DOHH2 (cell line): ENCODE measurements around the gene IGF1R.

Experiments used
- H3F3A ChIP-seq: fragments of 200-600 bp; sonication (generic), shearing (Covaris generic); 2 replicates; pipeline ENCODE4 v1.6.0; 2016; ENCODE audit warnings: antibody characterized with exemption, mild to moderate bottlenecking; ENCODE audit not compliant: control insufficient read depth, insufficient read depth
- H3K27ac ChIP-seq: fragments of 200-600 bp; sonication (generic); 2 replicates; pipeline ENCODE4 v1.5.1; 2014; ENCODE audit warnings: low read depth, mild to moderate bottlenecking, low read length, moderate library complexity
- H3K27me3 ChIP-seq: fragments of 200-600 bp; sonication (generic); 2 replicates; pipeline ENCODE4 v1.6.1; 2014; ENCODE audit warnings: mild to moderate bottlenecking, low read length, mixed read lengths; ENCODE audit not compliant: control insufficient read depth
- H3K36me3 ChIP-seq: fragments of 200-600 bp; sonication (generic); 2 replicates; pipeline ENCODE4 v1.6.1; 2014; ENCODE audit warnings: mild to moderate bottlenecking, low read length, moderate library complexity, mixed read lengths; ENCODE audit not compliant: control insufficient read depth
- H3K4me1 ChIP-seq: fragments of 200-600 bp; sonication (generic); 2 replicates; pipeline ENCODE4 v1.6.1; 2014; ENCODE audit warnings: mild to moderate bottlenecking, low read length, mixed read lengths; ENCODE audit not compliant: control insufficient read depth
- H3K4me2 ChIP-seq: fragments of 200-600 bp; sonication (generic); 2 replicates; pipeline ENCODE4 v1.6.0; 2014; ENCODE audit warnings: mild to moderate bottlenecking, low read length, moderate library complexity
- H3K4me3 ChIP-seq: fragments of 200-600 bp; sonication (generic); 2 replicates; pipeline ENCODE4 v1.5.1; 2014; ENCODE audit warnings: mild to moderate bottlenecking, low read length, mixed read lengths
- H3K79me2 ChIP-seq: fragments of 200-600 bp; sonication (generic); 2 replicates; pipeline ENCODE4 v1.6.1; 2014; ENCODE audit warnings: mild to moderate bottlenecking, low read length, mixed read lengths; ENCODE audit not compliant: control insufficient read depth
- H3K9me2 ChIP-seq: fragments of 200-600 bp; sonication (generic); replicated peaks from 2 replicates; pipeline ENCODE4 v1.6.1; 2014; ENCODE audit warnings: mild to moderate bottlenecking, low read length, mixed read lengths; ENCODE audit not compliant: control insufficient read depth
- H3K9me3 ChIP-seq: fragments of 200-600 bp; sonication (generic); 2 replicates; pipeline ENCODE4 v1.6.1; 2014; ENCODE audit warnings: antibody characterized with exemption, low read length, mixed read lengths; ENCODE audit not compliant: control insufficient read depth, insufficient read depth
- H4K20me1 ChIP-seq: fragments of 200-600 bp; sonication (generic); 2 replicates; pipeline ENCODE4 v1.6.0; 2014; ENCODE audit warnings: low read depth, mild to moderate bottlenecking, antibody characterized with exemption, low read length, moderate library complexity; ENCODE audit not compliant: control insufficient read depth, insufficient read depth
- EZH2phosphoT487 ChIP-seq: fragments of 200-600 bp; sonication (generic); IDR thresholded peaks from 2 replicates; pipeline ENCODE4 v1.6.1; 2017; ENCODE audit warnings: borderline replicate concordance, mild to moderate bottlenecking, antibody characterized with exemption, low read length, moderate library complexity, mixed read lengths
- TF ChIP-seq, protein P1 (sequence below): fragments of 200-600 bp; sonication (generic); IDR thresholded peaks from one replicate; pipeline ENCODE4 v1.5.1; 2014; ENCODE audit warnings: antibody characterized with exemption, mild to moderate bottlenecking, low read depth, low read length; ENCODE audit not compliant: poor library complexity, severe bottlenecking

IGF1R gene

DNA sequence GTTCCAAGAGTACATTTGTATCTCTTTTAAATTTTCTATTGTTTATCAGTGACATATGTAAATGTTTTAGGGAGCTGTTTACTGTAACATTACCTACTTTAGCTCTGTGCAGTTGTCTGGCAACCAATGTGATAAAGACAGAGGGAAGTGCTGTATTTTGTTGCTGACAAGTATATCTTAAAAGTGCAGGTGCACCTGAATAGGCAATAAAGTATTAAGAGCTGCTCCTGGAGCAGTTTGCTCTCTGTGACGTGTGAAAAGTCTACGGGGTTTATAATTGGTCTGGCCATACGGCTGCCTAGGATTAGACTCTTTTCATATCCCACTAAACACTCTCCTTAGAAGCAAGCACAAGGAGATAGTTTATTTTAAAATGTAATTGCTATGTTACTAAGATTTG lies 178.3 kb downstream of the IGF1R start:
- Histone ChIP-seq H4K20me1 (no peaks in the 10 kb centered on the region; the same call in 1 of the 2 replicates), H3K4me2 (no peak overlapping the region), H3K4me1 (no peaks in the 10 kb centered on the region), H3K9me2 (no peaks in the 10 kb centered on the region), H3K79me2 (no peaks in the 10 kb centered on the region), H3K27ac (no peak overlapping the region), H3K9me3 (peaks cover 9% of the 10 kb centered on the region), H3K4me3 (no peak overlapping the region), H3K27me3 (no peaks in the 10 kb centered on the region), H3K36me3 (no peaks in the 10 kb centered on the region), H3F3A (no peaks in the 10 kb centered on the region)
- TF ChIP-seq EZH2phosphoT487 = no peak
- TF ChIP-seq, protein P1, sequence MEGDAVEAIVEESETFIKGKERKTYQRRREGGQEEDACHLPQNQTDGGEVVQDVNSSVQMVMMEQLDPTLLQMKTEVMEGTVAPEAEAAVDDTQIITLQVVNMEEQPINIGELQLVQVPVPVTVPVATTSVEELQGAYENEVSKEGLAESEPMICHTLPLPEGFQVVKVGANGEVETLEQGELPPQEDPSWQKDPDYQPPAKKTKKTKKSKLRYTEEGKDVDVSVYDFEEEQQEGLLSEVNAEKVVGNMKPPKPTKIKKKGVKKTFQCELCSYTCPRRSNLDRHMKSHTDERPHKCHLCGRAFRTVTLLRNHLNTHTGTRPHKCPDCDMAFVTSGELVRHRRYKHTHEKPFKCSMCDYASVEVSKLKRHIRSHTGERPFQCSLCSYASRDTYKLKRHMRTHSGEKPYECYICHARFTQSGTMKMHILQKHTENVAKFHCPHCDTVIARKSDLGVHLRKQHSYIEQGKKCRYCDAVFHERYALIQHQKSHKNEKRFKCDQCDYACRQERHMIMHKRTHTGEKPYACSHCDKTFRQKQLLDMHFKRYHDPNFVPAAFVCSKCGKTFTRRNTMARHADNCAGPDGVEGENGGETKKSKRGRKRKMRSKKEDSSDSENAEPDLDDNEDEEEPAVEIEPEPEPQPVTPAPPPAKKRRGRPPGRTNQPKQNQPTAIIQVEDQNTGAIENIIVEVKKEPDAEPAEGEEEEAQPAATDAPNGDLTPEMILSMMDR = no peak

DNA sequence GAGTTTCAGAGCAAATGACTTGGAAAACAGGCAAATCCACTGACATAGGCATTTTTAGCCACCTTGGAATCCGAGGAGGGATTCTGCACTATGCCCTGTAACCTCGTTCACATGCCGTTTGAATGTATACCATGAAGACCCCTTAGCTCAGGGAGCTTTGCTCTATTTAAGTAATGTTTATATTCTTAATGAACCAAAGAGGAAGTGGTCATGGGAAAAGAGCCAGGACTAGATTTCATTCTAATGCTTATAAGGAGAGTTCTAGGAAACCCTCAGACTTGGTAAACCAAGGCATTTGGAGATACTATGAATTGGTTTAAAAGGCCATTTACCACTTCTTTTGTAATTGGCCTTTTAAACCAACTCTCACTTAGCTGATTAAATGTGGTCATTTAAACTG lies 178.9 kb downstream of the IGF1R start:
- Histone ChIP-seq H4K20me1 (no peaks in the 10 kb centered on the region; the same call in 1 of the 2 replicates), H3K9me3 (peaks cover 9% of the 10 kb centered on the region), H3K4me3 (no peak overlapping the region), H3F3A (no peaks in the 10 kb centered on the region), H3K4me1 (no peaks in the 10 kb centered on the region), H3K36me3 (no peaks in the 10 kb centered on the region), H3K9me2 (no peaks in the 10 kb centered on the region), H3K27ac (no peak overlapping the region), H3K27me3 (no peaks in the 10 kb centered on the region), H3K4me2 (no peak overlapping the region), H3K79me2 (no peaks in the 10 kb centered on the region)
- TF ChIP-seq, protein P1 = no peak
- no peak for TF ChIP-seq EZH2phosphoT487

DNA sequence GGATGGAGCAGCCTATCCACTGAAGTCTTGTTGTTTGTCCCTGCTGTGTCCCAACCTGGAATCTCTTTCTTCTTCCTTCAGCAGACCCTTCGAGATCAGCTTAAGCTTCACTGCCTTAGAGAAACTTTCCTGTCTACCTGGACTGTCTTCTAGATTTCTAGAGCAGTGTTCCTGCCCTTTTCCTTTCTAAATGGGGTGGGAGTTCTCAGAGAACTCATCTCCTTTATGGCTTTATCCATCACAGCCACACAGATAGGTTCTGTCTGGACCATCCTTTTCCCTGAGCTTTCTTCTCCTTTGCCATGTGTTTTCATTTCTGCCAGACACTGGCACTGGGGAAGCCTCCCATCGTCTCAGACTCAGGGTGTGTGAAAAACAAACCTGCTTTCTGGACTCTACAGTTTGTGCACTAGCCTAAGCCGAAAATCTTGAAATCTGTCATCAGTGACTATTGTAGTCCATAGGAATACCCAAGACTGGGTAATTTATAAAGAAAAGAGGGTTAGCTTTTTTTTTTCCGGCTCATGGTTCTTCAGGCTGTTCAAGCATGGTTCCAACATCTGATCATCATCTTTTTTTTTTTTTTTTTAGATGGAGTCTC lies 181.8 kb downstream of the IGF1R start:
- Histone ChIP-seq H3K4me3 (no peak overlapping the region), H3K9me3 (peaks cover 9% of the 10 kb centered on the region), H3K9me2 (no peaks in the 10 kb centered on the region), H3K27me3 (no peaks in the 10 kb centered on the region), H3K36me3 (no peaks in the 10 kb centered on the region), H3F3A (no peaks in the 10 kb centered on the region), H3K4me1 (no peaks in the 10 kb centered on the region), H3K27ac (no peak overlapping the region), H4K20me1 (no peaks in the 10 kb centered on the region; the same call in 1 of the 2 replicates), H3K79me2 (no peaks in the 10 kb centered on the region), H3K4me2 (no peak overlapping the region)
- TF ChIP-seq, protein P1 = no peak
- TF ChIP-seq EZH2phosphoT487 = no peak

DNA sequence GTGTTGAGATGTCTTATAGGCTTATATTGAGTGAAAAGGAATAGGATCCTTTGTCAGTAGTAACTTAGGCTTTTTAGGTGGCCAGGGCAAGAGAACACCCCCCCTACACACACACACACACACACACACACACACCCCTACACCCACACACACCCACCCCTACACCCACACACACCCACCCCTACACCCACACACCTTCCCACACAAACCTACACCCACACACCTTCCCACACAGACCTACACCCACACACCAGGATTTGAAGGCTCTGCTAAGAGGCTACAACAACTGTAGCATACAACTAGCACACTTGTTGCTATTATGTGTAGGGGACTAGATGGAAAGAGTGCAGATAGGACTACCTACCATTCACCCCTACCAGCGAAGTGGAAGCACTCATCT lies 186.6 kb downstream of the IGF1R start:
- peaks cover 9% of the 10 kb centered on the region for H3K9me3 ChIP-seq
- no peaks in the 10 kb centered on the region for H3K27me3 ChIP-seq
- no peaks in the 10 kb centered on the region for H4K20me1 ChIP-seq
- no peak overlapping the region for H3K4me2 ChIP-seq
- H3K4me3 ChIP-seq = no peak overlapping the region
- H3K27ac ChIP-seq = no peak overlapping the region
- no peaks in the 10 kb centered on the region for H3K36me3 ChIP-seq
- no peaks in the 10 kb centered on the region for H3K79me2 ChIP-seq
- H3K4me1 ChIP-seq = no peaks in the 10 kb centered on the region
- TF ChIP-seq, protein P1 = no peak
- no peak for TF ChIP-seq EZH2phosphoT487
- no peaks in the 10 kb centered on the region for H3K9me2 ChIP-seq
- H3F3A ChIP-seq = no peaks in the 10 kb centered on the region
